Measurements from ENCODE around the gene TAL1. TPM values are rescaled to one million over a fixed set of nuclear protein-coding genes. Genes with fewer than 3 reads are reported as not detected.

TAL1 gene
- polyA plus RNA-seq, 3 donors: 0.50 TPM; not detected in 2

- no peak overlapping the region for H3K4me2 ChIP-seq (replicated peaks; ENCODE audit: extremely low read depth, low read length, poor library complexity, severe bottlenecking)
- H3K9ac ChIP-seq (ENCODE audit: insufficient read depth, low read length, poor library complexity, severe bottlenecking): no peak overlapping the region
- peaks cover 31 to 49% (median 40%) of the 10 kb centered on the region in 3 donors for H3K27me3 Mint-ChIP-seq (ENCODE audit: low read depth in 3 of 3)
- H3K27ac Mint-ChIP-seq: no peak overlapping the region
- no peak overlapping the region for H3K27ac ChIP-seq (ENCODE audit: low read depth in 1 of 2, low read length in 2 of 2)
- H3K4me1 Mint-ChIP-seq: peaks cover 11% of the 10 kb centered on the region
- peaks cover 13 to 34% of the 10 kb centered on the region in 2 donors for H3K27me3 ChIP-seq (ENCODE audit: control insufficient read depth in 2 of 2, insufficient read depth in 2 of 2, low read length in 2 of 2)
- intact Hi-C loops (cut with micrococcal nuclease): no loop called here
- no peak overlapping the region for H2AFZ ChIP-seq (ENCODE audit: insufficient read depth, low read depth, low read length, poor library complexity, severe bottlenecking)
- WGBS (ENCODE audit: insufficient coverage): 60% methylated on average over 2 of the region's 5 CpGs
- H3K4me3 ChIP-seq (replicated peaks in 1 of 3; ENCODE audit: low read depth in 2 of 3, low read length in 3 of 3): no peak overlapping the region
- H3K36me3 ChIP-seq (replicated peaks in 1 of 2; ENCODE audit: control insufficient read depth in 1 of 2, insufficient read depth in 2 of 2, low read length in 2 of 2): no peaks in the 10 kb centered on the region
- H3K9me3 Mint-ChIP-seq: peaks cover 0 to 5% (median 0%) of the 10 kb centered on the region in 7 donors
- peaks cover 0 to 4% of the 10 kb centered on the region in 2 donors for H3K36me3 Mint-ChIP-seq
- no peaks in the 10 kb centered on the region for H3K79me2 ChIP-seq (ENCODE audit: insufficient read depth, low read length)
- H3K9me3 ChIP-seq (replicated peaks in 1 of 2; ENCODE audit: control insufficient read depth in 1 of 2, insufficient read depth in 1 of 2, low read length in 2 of 2): peaks cover 0 to under 1% of the 10 kb centered on the region in 2 donors
- no peaks in the 10 kb centered on the region for H4K20me1 ChIP-seq (ENCODE audit: insufficient read depth, low read length)
- DNase-seq: no peak
- H3K4me1 ChIP-seq (ENCODE audit: control insufficient read depth in 1 of 2, insufficient read depth in 2 of 2, low read length in 2 of 2): peaks cover 6 to 8% of the 10 kb centered on the region in 2 donors
- no peak for TF ChIP-seq CTCF (IDR thresholded peaks at IDR 0.05)
- peak overlapping the region in 1 of 2 donors; percentile 14 for H3K4me3 Mint-ChIP-seq
Measured at GRCh38 chr1:47238935-47239592, 7.0 kb upstream of the TAL1 start.

GRCh38 chr1:47235806-47236205 lies 3.8 kb upstream of the TAL1 start:
- intact Hi-C loops (cut with micrococcal nuclease): no loop called here
- Histone ChIP-seq H3K27me3 (ENCODE audit: control insufficient read depth in 2 of 2, insufficient read depth in 2 of 2, low read length in 2 of 2) (peaks cover 34 to 65% of the 10 kb centered on the region in 2 donors), H3K9ac (ENCODE audit: insufficient read depth, low read length, poor library complexity, severe bottlenecking) (no peak overlapping the region), H3K4me1 (ENCODE audit: control insufficient read depth in 1 of 2, insufficient read depth in 2 of 2, low read length in 2 of 2) (peaks cover 22 to 24% of the 10 kb centered on the region in 2 donors), H3K4me3 (replicated peaks in 1 of 3; ENCODE audit: low read depth in 2 of 3, low read length in 3 of 3) (no peak overlapping the region), H3K36me3 (replicated peaks in 1 of 2; ENCODE audit: control insufficient read depth in 1 of 2, insufficient read depth in 2 of 2, low read length in 2 of 2) (no peaks in the 10 kb centered on the region), H3K79me2 (ENCODE audit: insufficient read depth, low read length) (no peaks in the 10 kb centered on the region), H2AFZ (ENCODE audit: insufficient read depth, low read depth, low read length, poor library complexity, severe bottlenecking) (no peak overlapping the region), H3K27ac (ENCODE audit: low read depth in 1 of 2, low read length in 2 of 2) (no peak overlapping the region), H4K20me1 (ENCODE audit: insufficient read depth, low read length) (peaks cover 3% of the 10 kb centered on the region), H3K4me2 (replicated peaks; ENCODE audit: extremely low read depth, low read length, poor library complexity, severe bottlenecking) (no peak overlapping the region), H3K9me3 (replicated peaks in 1 of 2; ENCODE audit: control insufficient read depth in 1 of 2, insufficient read depth in 1 of 2, low read length in 2 of 2) (peaks cover 0 to 14% of the 10 kb centered on the region in 2 donors)
- H3K36me3 Mint-ChIP-seq: peaks cover 9 to 16% of the 10 kb centered on the region in 2 donors
- TF ChIP-seq CTCF (IDR thresholded peaks at IDR 0.05): no peak
- DNase-seq: no peak
- H3K27me3 Mint-ChIP-seq (ENCODE audit: low read depth in 3 of 3): peaks cover 57 to 78% (median 61%) of the 10 kb centered on the region in 3 donors
- peaks cover 0 to 21% (median 14%) of the 10 kb centered on the region in 7 donors for H3K9me3 Mint-ChIP-seq
- no peak overlapping the region for H3K27ac Mint-ChIP-seq
- 52% methylated on average over 3 of the region's 4 CpGs for WGBS (ENCODE audit: insufficient coverage)
- peaks cover 27% of the 10 kb centered on the region for H3K4me1 Mint-ChIP-seq
- H3K4me3 Mint-ChIP-seq: peak overlapping the region in 1 of 2 donors; percentile 37
